NCI-H446 treated with DMSO at 0.1 percent for 48 hours (cell line): Measurements from ENCODE around the gene FAM149B1.

Experiments
- DNase-seq: peaks from one replicate; lab custom pipeline; 2025; lab: John Stamatoyannopoulos, UW

FAM149B1 gene

GRCh38 chr10:73174148-73174925 is 6.4 kb downstream of the FAM149B1 start:
- DNase-seq: no peak

- no peak for DNase-seq
Measured at GRCh38 chr10:73182568-73182967, 14.6 kb downstream of the FAM149B1 start.

GRCh38 chr10:73183667-73184281 is 15.9 kb downstream of the FAM149B1 start:
- DNase-seq: no peak

- no peak for DNase-seq
Measured at GRCh38 chr10:73186266-73186665, 18.3 kb downstream of the FAM149B1 start.

- DNase-seq: no peak
Measured at GRCh38 chr10:73190188-73190587, 22.3 kb downstream of the FAM149B1 start.

GRCh38 chr10:73205081-73205480 is 37.2 kb downstream of the FAM149B1 start:
- DNase-seq: no peak

GRCh38 chr10:73205890-73206289 is 38.0 kb downstream of the FAM149B1 start:
- DNase-seq: no peak

- DNase-seq: no peak
Measured at GRCh38 chr10:73206385-73206784, 38.5 kb downstream of the FAM149B1 start.

- no peak for DNase-seq
Measured at GRCh38 chr10:73207883-73208282, 40.0 kb downstream of the FAM149B1 start.

- no peak for DNase-seq
Measured at GRCh38 chr10:73209705-73210104, 41.8 kb downstream of the FAM149B1 start.

- no peak for DNase-seq
Measured at GRCh38 chr10:73210395-73211105, 42.6 kb downstream of the FAM149B1 start.

GRCh38 chr10:73211106-73211811 is 43.3 kb downstream of the FAM149B1 start:
- DNase-seq: no peak

- no peak for DNase-seq
Measured at GRCh38 chr10:73215749-73216148, 47.8 kb downstream of the FAM149B1 start.

GRCh38 chr10:73217628-73218027 is 49.7 kb downstream of the FAM149B1 start:
- no peak for DNase-seq

GRCh38 chr10:73218431-73219191 is 50.7 kb downstream of the FAM149B1 start:
- DNase-seq: no peak

GRCh38 chr10:73219384-73219783 is 51.5 kb downstream of the FAM149B1 start:
- DNase-seq: no peak

GRCh38 chr10:73220989-73221388 is 53.1 kb downstream of the FAM149B1 start:
- DNase-seq: no peak

- no peak for DNase-seq
Measured at GRCh38 chr10:73225518-73225917, 57.6 kb downstream of the FAM149B1 start.

GRCh38 chr10:73226663-73227062 is 58.7 kb downstream of the FAM149B1 start:
- no peak for DNase-seq

GRCh38 chr10:73228247-73228646 is 60.3 kb downstream of the FAM149B1 start:
- DNase-seq: no peak

- no peak for DNase-seq
Measured at GRCh38 chr10:73229567-73229966, 61.6 kb downstream of the FAM149B1 start.

- no peak for DNase-seq
Measured at GRCh38 chr10:73232887-73233286, 65.0 kb downstream of the FAM149B1 start.
